ENCODE results near the gene FAM114A1. TPM values are rescaled to one million over a fixed set of nuclear protein-coding genes. Genes with fewer than 3 reads are reported as not detected.

Gene FAM114A1
- polyA plus RNA-seq, 4 donors = 11.3 to 34.6 (median 25.2) TPM

DNA sequence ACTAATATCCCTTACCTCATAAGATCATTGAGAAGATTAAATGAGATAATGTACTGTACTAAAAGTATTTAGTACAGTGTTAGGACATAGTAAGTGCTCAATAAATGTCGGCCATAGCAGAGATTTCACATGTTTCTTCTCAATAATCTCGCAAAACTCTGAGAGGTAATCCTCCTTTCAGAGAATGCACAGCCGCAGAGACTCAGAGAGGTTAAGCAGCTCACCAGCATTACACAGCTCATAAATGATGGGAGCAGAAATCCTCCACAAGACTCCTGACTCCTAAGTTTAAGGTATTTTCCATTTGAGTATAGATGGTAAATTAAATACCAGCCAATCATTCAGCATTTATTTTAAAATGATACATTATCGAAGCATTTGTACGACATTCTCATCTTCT lies 34.6 kb downstream of the FAM114A1 start:
- Histone ChIP-seq H3K4me3 (ENCODE audit: low read depth in 1 of 3, low read length in 3 of 3) (no peak overlapping the region), H3K36me3 (ENCODE audit: control insufficient read depth in 3 of 3, insufficient read depth in 2 of 3, low read depth in 1 of 3, low read length in 3 of 3) (peaks cover 5 to 14% (median 7%) of the 10 kb centered on the region in 3 donors), H3K4me1 (ENCODE audit: control insufficient read depth in 3 of 3, insufficient read depth in 2 of 3, low read depth in 1 of 3, low read length in 2 of 3) (peaks cover 0 to 32% (median 0%) of the 10 kb centered on the region in 3 donors), H3K9me3 (ENCODE audit: control insufficient read depth in 2 of 2, insufficient read depth in 1 of 2, low read depth in 1 of 2, low read length in 1 of 2) (no peaks in the 10 kb centered on the region), H3K27me3 (ENCODE audit: control insufficient read depth in 3 of 3, insufficient read depth in 3 of 3, low read length in 3 of 3) (no peaks in the 10 kb centered on the region), H3K27ac (ENCODE audit: low read depth in 1 of 3, low read length in 2 of 3) (no peak overlapping the region)
- DNase-seq (no peak), FAIRE-seq (no peak)
- 88 to 92% (median 89%) methylated on average over 5 of the region's 5 CpGs for WGBS, 3 donors

DNA sequence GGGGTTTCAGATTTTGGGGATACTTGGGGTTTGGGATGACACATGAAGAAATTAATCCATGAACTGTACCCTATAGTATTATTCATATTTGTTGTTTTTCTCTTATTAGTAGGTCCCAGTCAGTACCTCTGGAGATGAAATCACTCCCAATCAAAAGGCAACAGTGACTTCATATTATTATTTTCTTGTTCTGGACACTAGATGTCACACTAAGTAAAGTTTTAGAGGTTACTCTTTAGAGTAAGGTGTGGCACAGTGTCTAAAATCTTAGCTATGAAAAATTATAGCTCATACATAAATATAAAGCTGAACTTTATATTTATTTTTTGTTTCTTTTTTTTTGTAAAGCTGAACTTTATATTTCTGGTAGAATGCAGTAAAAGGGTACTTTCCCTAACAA lies 35.1 kb downstream of the FAM114A1 start:
- DNase-seq (peak; percentile 46 to 60), FAIRE-seq (peak; percentile 96)
- Histone ChIP-seq H3K4me3 (ENCODE audit: low read depth in 1 of 3, low read length in 3 of 3) (no peak overlapping the region), H3K27me3 (ENCODE audit: control insufficient read depth in 3 of 3, insufficient read depth in 3 of 3, low read length in 3 of 3) (no peaks in the 10 kb centered on the region), H3K36me3 (ENCODE audit: control insufficient read depth in 3 of 3, insufficient read depth in 2 of 3, low read depth in 1 of 3, low read length in 3 of 3) (peaks cover 7 to 16% (median 7%) of the 10 kb centered on the region in 3 donors), H3K27ac (ENCODE audit: low read depth in 1 of 3, low read length in 2 of 3) (no peak overlapping the region), H3K4me1 (ENCODE audit: control insufficient read depth in 3 of 3, insufficient read depth in 2 of 3, low read depth in 1 of 3, low read length in 2 of 3) (peaks cover 0 to 32% (median 0%) of the 10 kb centered on the region in 3 donors), H3K9me3 (ENCODE audit: control insufficient read depth in 2 of 2, insufficient read depth in 1 of 2, low read depth in 1 of 2, low read length in 1 of 2) (no peaks in the 10 kb centered on the region)

DNA sequence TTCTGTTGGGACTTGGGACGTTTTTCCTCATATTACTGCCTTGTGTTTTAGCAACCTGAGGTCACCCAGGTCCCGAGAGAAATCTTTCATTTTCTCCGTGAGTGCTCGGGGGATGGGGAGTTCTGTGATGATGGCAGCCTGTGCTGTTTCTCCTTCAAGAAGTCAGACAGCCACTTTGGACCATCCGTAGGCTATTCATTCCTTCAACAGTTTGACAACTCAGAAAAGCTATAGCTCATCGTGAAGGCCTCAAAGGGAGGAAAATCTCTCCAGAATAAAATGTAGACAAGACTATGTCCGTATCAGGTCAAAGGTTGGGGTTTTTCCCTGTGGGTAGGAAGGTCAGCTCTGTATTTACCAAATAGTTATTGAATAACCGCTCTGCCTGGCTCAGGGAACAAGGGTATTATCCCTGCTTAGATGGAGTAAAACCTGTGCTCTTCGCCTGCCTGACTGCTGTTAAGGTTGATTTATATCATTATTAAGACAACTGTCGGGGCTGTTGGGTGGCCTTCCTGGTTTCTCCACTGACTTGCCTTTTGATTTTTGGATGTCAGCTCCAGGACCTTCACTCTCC lies 36.6 kb downstream of the FAM114A1 start:
- Histone ChIP-seq H3K4me1 (ENCODE audit: control insufficient read depth in 3 of 3, insufficient read depth in 2 of 3, low read depth in 1 of 3, low read length in 2 of 3) (peaks cover 0 to 32% (median 0%) of the 10 kb centered on the region in 3 donors), H3K27me3 (ENCODE audit: control insufficient read depth in 3 of 3, insufficient read depth in 3 of 3, low read length in 3 of 3) (no peaks in the 10 kb centered on the region), H3K27ac (ENCODE audit: low read depth in 1 of 3, low read length in 2 of 3) (peak overlapping the region in 1 of 3 donors; percentile 54), H3K36me3 (ENCODE audit: control insufficient read depth in 3 of 3, insufficient read depth in 2 of 3, low read depth in 1 of 3, low read length in 3 of 3) (peaks cover 4 to 18% (median 7%) of the 10 kb centered on the region in 3 donors), H3K4me3 (ENCODE audit: low read depth in 1 of 3, low read length in 3 of 3) (no peak overlapping the region), H3K9me3 (ENCODE audit: control insufficient read depth in 2 of 2, insufficient read depth in 1 of 2, low read depth in 1 of 2, low read length in 1 of 2) (no peaks in the 10 kb centered on the region)
- FAIRE-seq (no peak), DNase-seq (peak; percentile 77 to 90)
- 16 to 58% (median 33%) methylated on average over 10 of the region's 10 CpGs for WGBS, 3 donors

DNA sequence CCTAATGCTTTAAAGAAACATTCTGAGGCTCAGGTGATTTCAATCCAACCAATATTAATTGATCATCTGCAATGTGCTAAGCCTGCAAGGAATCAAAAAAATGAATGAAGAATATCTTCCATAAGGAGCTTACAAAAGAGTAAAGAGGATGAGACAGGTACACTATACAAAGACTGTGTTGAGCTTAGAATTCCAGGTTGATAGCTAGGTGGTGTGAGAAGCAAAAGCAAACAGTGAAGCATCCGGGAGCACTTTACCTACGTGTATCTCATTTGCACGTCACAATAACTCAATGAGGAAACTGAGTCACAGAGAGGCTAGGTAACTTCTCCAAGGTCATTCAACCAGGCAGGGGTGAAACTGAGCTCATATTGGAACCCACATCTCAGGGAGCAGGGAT lies 37.1 kb downstream of the FAM114A1 start:
- peaks cover 4 to 22% (median 7%) of the 10 kb centered on the region in 3 donors for H3K36me3 ChIP-seq (ENCODE audit: control insufficient read depth in 3 of 3, insufficient read depth in 2 of 3, low read depth in 1 of 3, low read length in 3 of 3)
- DNase-seq = peak in 1 of 2 donors; percentile 15
- peak overlapping the region in 2 of 3 donors; percentile 9 to 47 for H3K27ac ChIP-seq (ENCODE audit: low read depth in 1 of 3, low read length in 2 of 3)
- 22 to 78% (median 41%) methylated on average over 3 of the region's 3 CpGs for WGBS, 3 donors
- H3K4me1 ChIP-seq (ENCODE audit: control insufficient read depth in 3 of 3, insufficient read depth in 2 of 3, low read depth in 1 of 3, low read length in 2 of 3) = peaks cover 0 to 32% (median 0%) of the 10 kb centered on the region in 3 donors
- no peak for FAIRE-seq
- H3K4me3 ChIP-seq (ENCODE audit: low read depth in 1 of 3, low read length in 3 of 3) = no peak overlapping the region
- no peaks in the 10 kb centered on the region for H3K27me3 ChIP-seq (ENCODE audit: control insufficient read depth in 3 of 3, insufficient read depth in 3 of 3, low read length in 3 of 3)
- H3K9me3 ChIP-seq (ENCODE audit: control insufficient read depth in 2 of 2, insufficient read depth in 1 of 2, low read depth in 1 of 2, low read length in 1 of 2) = no peaks in the 10 kb centered on the region

DNA sequence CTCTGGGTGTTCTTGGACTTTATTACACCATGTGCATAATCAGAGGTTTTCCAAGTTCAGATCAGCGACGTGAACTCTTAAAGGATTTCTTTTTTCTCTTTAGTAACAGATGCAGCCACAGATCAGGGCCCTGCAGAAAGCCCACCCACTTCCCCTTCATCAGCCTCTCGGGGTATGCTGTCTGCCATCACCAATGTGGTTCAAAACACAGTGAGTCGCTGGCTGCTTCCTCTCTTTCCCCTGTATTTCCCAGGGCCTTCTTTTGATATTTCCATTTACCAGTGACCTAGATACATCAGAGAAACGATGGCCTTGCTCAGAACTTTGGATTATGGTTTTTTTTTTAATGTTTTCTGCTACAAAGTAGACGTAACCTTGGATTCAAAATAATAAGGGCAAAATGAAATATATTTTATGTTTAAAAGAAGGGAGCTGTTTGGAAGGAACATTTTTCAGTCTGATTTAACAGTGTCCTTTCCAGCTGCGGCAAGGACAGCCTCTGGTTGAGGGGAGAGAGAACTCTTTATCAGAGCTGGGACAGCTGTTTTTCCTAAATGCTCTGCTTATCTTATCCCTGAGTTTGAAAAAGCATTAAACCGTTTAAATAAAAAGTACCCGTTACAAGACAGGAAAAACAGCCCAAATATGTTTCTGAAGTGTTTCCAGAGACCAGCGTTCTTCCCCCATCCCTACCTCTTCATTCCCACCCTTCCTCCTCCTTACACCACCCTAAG lies 38.2 kb downstream of the FAM114A1 start:
- Histone ChIP-seq H3K27ac (ENCODE audit: low read depth in 1 of 3, low read length in 2 of 3) (no peak overlapping the region), H3K4me1 (ENCODE audit: control insufficient read depth in 3 of 3, insufficient read depth in 2 of 3, low read depth in 1 of 3, low read length in 2 of 3) (peaks cover 0 to 34% (median under 1%) of the 10 kb centered on the region in 3 donors), H3K9me3 (ENCODE audit: control insufficient read depth in 2 of 2, insufficient read depth in 1 of 2, low read depth in 1 of 2, low read length in 1 of 2) (no peaks in the 10 kb centered on the region), H3K27me3 (ENCODE audit: control insufficient read depth in 3 of 3, insufficient read depth in 3 of 3, low read length in 3 of 3) (no peaks in the 10 kb centered on the region), H3K4me3 (ENCODE audit: low read depth in 1 of 3, low read length in 3 of 3) (no peak overlapping the region), H3K36me3 (ENCODE audit: control insufficient read depth in 3 of 3, insufficient read depth in 2 of 3, low read depth in 1 of 3, low read length in 3 of 3) (peaks cover 4 to 33% (median 11%) of the 10 kb centered on the region in 3 donors)
- 43 to 55% (median 50%) methylated on average over 10 of the region's 10 CpGs for WGBS, 3 donors
- DNase-seq = no peak
- no peak for FAIRE-seq

DNA sequence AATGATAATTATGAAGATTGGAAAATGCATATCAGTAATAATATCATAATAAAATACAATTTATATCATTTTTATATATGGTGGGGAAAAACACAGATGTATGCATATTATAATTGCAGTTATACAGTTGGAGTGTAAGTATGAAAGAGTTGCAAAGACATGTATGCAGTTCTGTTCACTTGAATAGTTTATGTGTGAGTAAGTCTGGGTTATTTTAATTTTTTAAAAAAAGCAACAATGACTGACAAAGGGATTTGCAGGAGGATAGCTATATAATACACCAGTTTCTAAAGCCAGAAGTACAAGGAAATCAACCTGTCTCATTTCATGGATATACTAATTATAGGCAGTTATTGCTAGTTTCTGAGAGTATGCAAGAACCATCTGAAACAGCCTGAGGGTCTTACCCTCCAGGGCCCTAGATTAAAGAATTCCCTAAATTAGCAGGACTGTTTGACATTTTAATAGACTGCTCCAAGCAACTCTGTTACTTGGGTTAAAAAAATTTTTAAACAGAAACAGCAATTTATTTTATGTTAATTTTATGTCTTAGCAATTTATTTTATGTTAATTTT lies 40.2 kb downstream of the FAM114A1 start:
- peaks cover 4 to 41% (median 11%) of the 10 kb centered on the region in 3 donors for H3K36me3 ChIP-seq (ENCODE audit: control insufficient read depth in 3 of 3, insufficient read depth in 2 of 3, low read depth in 1 of 3, low read length in 3 of 3)
- H3K27me3 ChIP-seq (ENCODE audit: control insufficient read depth in 3 of 3, insufficient read depth in 3 of 3, low read length in 3 of 3) = no peaks in the 10 kb centered on the region
- H3K9me3 ChIP-seq (ENCODE audit: control insufficient read depth in 2 of 2, insufficient read depth in 1 of 2, low read depth in 1 of 2, low read length in 1 of 2) = no peaks in the 10 kb centered on the region
- DNase-seq (no peak), FAIRE-seq (no peak)
- H3K27ac ChIP-seq (ENCODE audit: low read depth in 1 of 3, low read length in 2 of 3) = no peak overlapping the region
- peaks cover 0 to 38% (median 5%) of the 10 kb centered on the region in 3 donors for H3K4me1 ChIP-seq (ENCODE audit: control insufficient read depth in 3 of 3, insufficient read depth in 2 of 3, low read depth in 1 of 3, low read length in 2 of 3)
- H3K4me3 ChIP-seq (ENCODE audit: low read depth in 1 of 3, low read length in 3 of 3) = no peak overlapping the region

DNA sequence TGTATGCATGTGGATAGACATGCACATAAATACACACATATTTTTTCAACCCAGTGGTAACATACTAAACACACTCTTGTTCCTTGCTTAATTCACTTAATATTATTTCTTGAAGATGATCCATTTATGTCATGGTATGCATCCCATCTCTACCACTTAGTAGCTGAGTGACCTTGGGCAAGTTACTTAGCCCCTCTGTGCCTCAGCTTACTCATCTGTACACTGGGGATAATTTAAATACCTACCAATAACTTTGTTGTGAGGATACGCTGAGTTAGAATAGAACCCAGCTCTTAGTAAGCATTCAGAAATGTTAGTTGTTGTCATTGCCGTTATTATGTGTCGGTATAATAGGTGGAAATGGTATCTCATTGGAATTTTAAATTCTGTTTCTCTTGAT lies 41.4 kb downstream of the FAM114A1 start:
- WGBS, 3 donors = 82 to 97% (median 92%) methylated on average over 3 of the region's 3 CpGs

DNA sequence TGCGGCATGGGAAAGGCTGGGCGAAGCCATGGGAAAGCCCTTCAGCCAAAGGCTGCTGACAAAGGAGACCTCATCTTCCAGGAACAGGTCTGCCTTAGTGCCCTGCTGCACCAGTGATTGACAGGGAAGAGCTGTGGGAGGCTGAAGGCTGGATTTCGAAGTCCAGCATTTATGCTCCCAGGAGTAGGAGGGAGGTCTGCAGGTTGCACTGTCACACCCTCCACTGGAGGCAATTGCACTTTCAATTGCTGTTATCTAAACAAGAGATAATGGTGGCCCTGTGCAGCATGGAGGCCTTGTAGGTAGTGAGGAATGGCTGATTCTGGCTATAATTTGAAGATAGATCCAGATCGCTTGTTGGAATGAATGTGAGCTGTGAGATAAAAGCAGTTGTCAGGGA lies 43.7 kb downstream of the FAM114A1 start:
- no peak for FAIRE-seq
- Histone ChIP-seq H3K9me3 (ENCODE audit: control insufficient read depth in 2 of 2, insufficient read depth in 1 of 2, low read depth in 1 of 2, low read length in 1 of 2) (no peaks in the 10 kb centered on the region), H3K4me1 (ENCODE audit: control insufficient read depth in 3 of 3, insufficient read depth in 2 of 3, low read depth in 1 of 3, low read length in 2 of 3) (peaks cover 0 to 6% (median 5%) of the 10 kb centered on the region in 3 donors), H3K27me3 (ENCODE audit: control insufficient read depth in 3 of 3, insufficient read depth in 3 of 3, low read length in 3 of 3) (no peaks in the 10 kb centered on the region), H3K4me3 (ENCODE audit: low read depth in 1 of 3, low read length in 3 of 3) (no peak overlapping the region), H3K27ac (ENCODE audit: low read depth in 1 of 3, low read length in 2 of 3) (no peak overlapping the region), H3K36me3 (ENCODE audit: control insufficient read depth in 3 of 3, insufficient read depth in 2 of 3, low read depth in 1 of 3, low read length in 3 of 3) (peaks cover 9 to 56% (median 19%) of the 10 kb centered on the region in 3 donors)
- WGBS, 3 donors = 74 to 84% (median 77%) methylated on average over 4 of the region's 4 CpGs
- peak; percentile 62 to 79 for DNase-seq

More for the DNA sequence above, 41.4 kb downstream of the FAM114A1 start:
- Histone ChIP-seq H3K4me3 (ENCODE audit: low read depth in 1 of 3, low read length in 3 of 3) (no peak overlapping the region), H3K27ac (ENCODE audit: low read depth in 1 of 3, low read length in 2 of 3) (no peak overlapping the region), H3K36me3 (ENCODE audit: control insufficient read depth in 3 of 3, insufficient read depth in 2 of 3, low read depth in 1 of 3, low read length in 3 of 3) (peaks cover 4 to 48% (median 11%) of the 10 kb centered on the region in 3 donors), H3K4me1 (ENCODE audit: control insufficient read depth in 3 of 3, insufficient read depth in 2 of 3, low read depth in 1 of 3, low read length in 2 of 3) (peaks cover 0 to 27% (median 5%) of the 10 kb centered on the region in 3 donors), H3K27me3 (ENCODE audit: control insufficient read depth in 3 of 3, insufficient read depth in 3 of 3, low read length in 3 of 3) (no peaks in the 10 kb centered on the region), H3K9me3 (ENCODE audit: control insufficient read depth in 2 of 2, insufficient read depth in 1 of 2, low read depth in 1 of 2, low read length in 1 of 2) (no peaks in the 10 kb centered on the region)
- FAIRE-seq (no peak), DNase-seq (no peak)
